Effector memory CD8-positive, alpha-beta T cell (primary cell): Measurements from ENCODE around the gene ZC4H2.
"Not testable (repeated sequence)": the region's sequence is repeated elsewhere in the genome, so short reads cannot be mapped to it uniquely, and the experiment has no call there.

ENCODE experiments used
- ATAC-seq: fragments of 150-1000 bp; cut with Tn5 transposase; replicated peaks from 2 replicates; pipeline ENCODE4 v1.10.0; 2021; ENCODE audit warnings: mild to moderate bottlenecking, moderate library complexity
- DNase-seq, 3 experiments: peaks; one replicate each; pipeline ENCODE4 v3.0.0; 2021
- H3K27ac Mint-ChIP-seq, 2 donors: one replicate each; pipeline ENCODE4 v1.8.0; 2022; ENCODE audit warnings: mild to moderate bottlenecking in 2 of 2, mixed read lengths in 2 of 2, moderate library complexity in 2 of 2
- H3K27me3 Mint-ChIP-seq, 2 donors: one replicate each; pipeline ENCODE4 v1.8.0; 2022; ENCODE audit warnings: mixed read lengths in 2 of 2
- H3K36me3 Mint-ChIP-seq: one replicate; pipeline ENCODE4 v1.8.0; 2022; ENCODE audit warnings: mild to moderate bottlenecking, moderate library complexity, mixed read lengths; ENCODE audit not compliant: insufficient read depth
- H3K4me1 Mint-ChIP-seq, 2 donors: one replicate each; pipeline ENCODE4 v1.8.0; 2022; ENCODE audit warnings: low read depth in 2 of 2, mixed read lengths in 2 of 2
- H3K4me3 Mint-ChIP-seq, 2 donors: one replicate each; pipeline ENCODE4 v1.8.0; 2022; ENCODE audit warnings: mild to moderate bottlenecking in 2 of 2, mixed read lengths in 2 of 2, moderate library complexity in 2 of 2
- H3K9me3 Mint-ChIP-seq, 2 donors: one replicate each; pipeline ENCODE4 v1.8.0; 2022; ENCODE audit warnings: mixed read lengths in 2 of 2

The ZC4H2 gene

GRCh38 chrX:64885850-64886249 lies 90.4 kb downstream of the ZC4H2 start:
- no peak overlapping the region for H3K27ac Mint-ChIP-seq
- H3K4me1 Mint-ChIP-seq = no peaks in the 10 kb centered on the region
- DNase-seq = no peak
- ATAC-seq = no peak
- H3K9me3 Mint-ChIP-seq = no peaks in the 10 kb centered on the region
- H3K27me3 Mint-ChIP-seq = no peaks in the 10 kb centered on the region
- no peaks in the 10 kb centered on the region for H3K36me3 Mint-ChIP-seq
- no peak overlapping the region for H3K4me3 Mint-ChIP-seq

- not testable (repeated sequence) for H3K36me3 Mint-ChIP-seq, H3K9me3 Mint-ChIP-seq, H3K27ac Mint-ChIP-seq, H3K4me1 Mint-ChIP-seq, ATAC-seq, H3K27me3 Mint-ChIP-seq, DNase-seq, H3K4me3 Mint-ChIP-seq
These were observed 97.5 kb downstream of the ZC4H2 start for GRCh38 chrX:64878709-64879108.

GRCh38 chrX:64867217-64867616 lies 109.0 kb downstream of the ZC4H2 start:
- Mint-ChIP-seq H3K36me3 (no peaks in the 10 kb centered on the region), H3K27ac (peak overlapping the region in 1 of 2 donors; percentile 62), H3K4me1 (peaks cover 0 to 12% of the 10 kb centered on the region in 2 donors), H3K4me3 (no peak overlapping the region), H3K9me3 (peaks cover 2 to 13% of the 10 kb centered on the region in 2 donors), H3K27me3 (no peaks in the 10 kb centered on the region)
- DNase-seq (no peak), ATAC-seq (no peak)
